ENCODE measurements around the gene ARRB2.

DNA sequence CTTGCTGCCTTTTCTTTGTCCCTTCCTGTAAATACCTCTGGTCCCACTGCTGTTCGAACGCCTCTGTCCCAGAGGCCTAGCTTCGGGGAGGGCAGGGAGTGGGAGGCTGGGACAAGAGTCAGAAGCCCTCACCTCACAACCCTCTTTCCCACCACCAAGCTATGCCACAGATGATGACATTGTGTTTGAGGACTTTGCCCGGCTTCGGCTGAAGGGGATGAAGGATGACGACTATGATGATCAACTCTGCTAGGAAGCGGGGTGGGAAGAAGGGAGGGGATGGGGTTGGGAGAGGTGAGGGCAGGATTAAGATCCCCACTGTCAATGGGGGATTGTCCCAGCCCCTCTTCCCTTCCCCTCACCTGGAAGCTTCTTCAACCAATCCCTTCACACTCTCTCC lies 10.4 kb downstream of the ARRB2 start:
- TF ChIP-seq POLR2AphosphoS5 (IDR thresholded peaks at IDR 0.05) (no peak), POLR2A (IDR thresholded peaks at IDR 0.05) (no peak)
